Subcutaneous abdominal adipose tissue (tissue), 5 donors: ENCODE results near the gene CLN5.

Experiments used
- H3K27ac ChIP-seq: one replicate; pipeline ENCODE4 v1.7.0; 2013; ENCODE audit warnings: low read depth, mild to moderate bottlenecking, inconsistent platforms, low read length, moderate library complexity
- H3K27me3 ChIP-seq, 5 donors: one replicate each; pipeline ENCODE4 v1.7.0; 2013; ENCODE audit warnings: low read length in 5 of 5, inconsistent platforms in 1 of 5; ENCODE audit not compliant: control insufficient read depth in 5 of 5, insufficient read depth in 4 of 5
- H3K36me3 ChIP-seq, 5 donors: one replicate each; pipeline ENCODE4 v1.7.0; 2013; ENCODE audit warnings: low read length in 5 of 5; ENCODE audit not compliant: control insufficient read depth in 5 of 5, insufficient read depth in 5 of 5
- H3K4me1 ChIP-seq, 5 donors: one replicate each; pipeline ENCODE4 v1.7.0; 2013; ENCODE audit warnings: low read length in 5 of 5, mild to moderate bottlenecking in 3 of 5, moderate library complexity in 1 of 5; ENCODE audit not compliant: control insufficient read depth in 5 of 5, insufficient read depth in 5 of 5
- H3K4me3 ChIP-seq, 5 donors: one replicate each; pipeline ENCODE4 v1.7.0; 2013; ENCODE audit warnings: low read length in 5 of 5, low read depth in 1 of 5
- H3K9ac ChIP-seq, 5 donors: one replicate each; pipeline ENCODE4 v1.7.0; 2013; ENCODE audit warnings: low read length in 5 of 5, mild to moderate bottlenecking in 4 of 5, moderate library complexity in 3 of 5
- H3K9me3 ChIP-seq, 5 donors: one replicate each; pipeline ENCODE4 v1.7.0; 2013; ENCODE audit warnings: low read length in 5 of 5; ENCODE audit not compliant: control insufficient read depth in 5 of 5
- donor health status: healthy.
- donor health status: healthy.
- donor health status: healthy.
- donor health status: healthy.
- donor health status: healthy.

CLN5 gene

DNA sequence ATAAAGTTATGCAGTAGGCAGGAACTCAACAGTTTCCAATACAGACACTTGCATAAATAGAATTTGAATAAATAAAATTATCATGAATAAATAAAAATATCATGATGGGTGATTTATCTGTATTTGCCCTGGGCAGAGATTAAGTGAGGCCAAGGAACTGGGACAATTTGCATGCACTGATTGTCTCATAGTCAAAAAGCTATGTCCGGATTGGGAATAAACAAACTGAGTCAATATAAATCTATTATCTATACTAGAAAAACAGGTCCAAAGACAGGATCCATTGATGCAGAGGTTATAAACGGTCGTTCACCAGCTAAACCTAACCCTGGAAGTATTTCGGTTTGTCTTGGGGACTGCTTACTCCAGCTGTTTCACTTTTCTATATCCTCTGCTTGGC is 61.3 kb downstream of the CLN5 start:
- no peaks in the 10 kb centered on the region for H3K27me3 ChIP-seq
- peaks cover 0 to 18% (median 10%) of the 10 kb centered on the region in 5 donors for H3K4me1 ChIP-seq
- H3K4me3 ChIP-seq, result no peak overlapping the region
- peaks cover 51 to 89% (median 72%) of the 10 kb centered on the region in 5 donors for H3K36me3 ChIP-seq
- no peak overlapping the region for H3K9ac ChIP-seq
- H3K9me3 ChIP-seq, result no peaks in the 10 kb centered on the region
- H3K27ac ChIP-seq, result no peak overlapping the region
